GM21515 (cell line): Measurements from ENCODE around the gene ZNF141.
"Not testable (repeated sequence)": the region's sequence is repeated elsewhere in the genome, so short reads cannot be mapped to it uniquely, and the experiment has no call there.

Experiments
- ATAC-seq: cut with Tn5 transposase; IDR thresholded peaks from one replicate; pipeline ENCODE4 v1.9.1; 2021; ENCODE audit not compliant: unreplicated experiment

The ZNF141 gene

DNA sequence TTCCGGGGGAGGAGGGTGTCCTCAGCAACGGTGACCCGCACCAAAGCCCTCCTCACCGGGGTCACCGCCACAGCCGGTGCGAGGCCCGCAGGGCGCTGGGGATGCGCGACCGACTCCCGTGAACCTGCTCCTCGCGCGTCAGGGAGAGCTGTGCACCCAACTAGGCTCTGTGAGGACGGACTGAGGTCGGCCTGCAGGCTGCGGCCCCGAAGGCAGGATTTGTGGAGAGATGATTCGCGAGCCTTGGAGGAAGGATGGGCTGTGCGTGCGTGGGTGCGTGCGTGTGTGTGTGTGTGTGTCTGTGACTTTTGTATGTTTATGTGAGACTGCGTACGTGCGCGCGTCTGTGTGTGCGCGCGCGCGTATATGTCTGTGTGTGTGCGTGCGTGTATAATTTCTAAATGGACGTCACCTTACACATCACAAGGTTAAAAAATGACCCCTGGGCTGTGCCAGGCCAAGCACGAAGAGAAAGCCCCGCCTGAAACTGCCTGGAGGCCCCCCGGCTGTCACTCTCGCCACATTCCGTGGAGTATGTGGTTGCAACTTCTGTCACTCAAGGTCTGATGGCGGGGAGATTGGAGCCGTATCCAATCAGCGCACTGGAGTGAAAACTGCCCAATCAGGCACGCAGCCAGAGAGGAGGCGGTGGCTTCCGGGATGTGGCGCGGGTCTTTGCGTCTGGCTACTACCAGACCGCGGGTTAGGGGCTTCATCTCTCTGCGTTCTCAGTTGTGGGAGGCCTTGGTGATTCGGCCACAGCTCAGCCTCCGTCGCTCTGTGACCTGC is at the start of gene ZNF141:
TSS of gene ZNF141 (plus strand) at position 672 of the 789 bp plus-strand sequence. CDS start 170 bp downstream, outside the sequence.
- peak; percentile 96 for ATAC-seq

DNA sequence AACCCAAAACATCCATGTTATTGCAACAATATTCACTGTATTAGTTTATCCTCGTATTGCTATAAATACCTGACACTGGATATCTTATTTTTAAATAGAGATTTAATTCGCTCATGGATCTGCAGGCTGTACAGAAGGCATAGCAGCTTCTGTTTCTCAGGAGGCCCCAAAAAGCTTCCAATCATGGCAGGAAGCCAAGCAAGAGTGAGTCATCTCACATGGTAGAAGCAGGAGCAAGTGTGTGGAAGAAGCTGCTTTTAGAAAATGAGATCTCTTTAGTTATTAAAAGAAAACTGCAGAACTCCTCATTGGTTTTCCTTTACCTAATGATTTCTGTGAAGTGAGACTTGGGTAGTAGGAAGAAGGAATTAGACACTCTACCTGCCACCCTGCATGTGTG is 48.7 kb upstream of the ZNF141 start:
- ATAC-seq, result no peak

DNA sequence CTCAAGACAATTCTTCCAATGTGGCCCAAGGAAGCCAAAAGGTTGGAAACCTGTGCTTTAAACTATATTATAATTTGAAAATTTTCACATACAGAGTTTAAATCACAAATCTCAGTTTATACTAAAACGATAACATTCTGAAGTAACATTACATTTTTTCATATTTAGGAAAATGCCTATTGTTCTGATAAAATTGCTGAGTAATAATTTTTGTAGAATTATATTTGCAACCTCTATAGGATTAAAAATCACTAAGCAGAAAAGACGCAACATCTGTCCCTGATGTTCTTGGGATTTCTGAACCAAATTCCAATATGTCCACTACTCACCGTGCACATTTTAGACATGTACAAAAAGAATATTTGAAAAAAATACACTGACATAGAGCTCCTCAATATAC is 42.9 kb upstream of the ZNF141 start:
- no peak for ATAC-seq

DNA sequence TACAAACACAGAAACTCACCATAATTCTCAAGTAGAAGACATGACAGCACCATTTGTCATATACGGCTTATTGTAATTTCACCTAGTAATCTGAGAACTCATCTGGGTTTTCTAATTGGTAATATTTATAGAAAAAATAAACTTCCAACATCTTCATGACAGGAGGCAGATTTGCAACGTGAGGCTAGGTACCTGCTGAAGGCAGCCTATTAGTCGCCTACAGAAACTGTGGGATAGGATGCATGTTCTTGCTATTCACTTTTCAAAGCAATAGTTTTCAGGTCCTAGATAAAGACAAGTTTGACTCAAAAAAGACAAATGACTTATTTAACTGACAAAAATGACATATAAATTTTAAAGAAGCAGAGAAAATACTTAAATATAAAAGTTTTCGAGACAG is 35.2 kb upstream of the ZNF141 start:
- ATAC-seq, result no peak

DNA sequence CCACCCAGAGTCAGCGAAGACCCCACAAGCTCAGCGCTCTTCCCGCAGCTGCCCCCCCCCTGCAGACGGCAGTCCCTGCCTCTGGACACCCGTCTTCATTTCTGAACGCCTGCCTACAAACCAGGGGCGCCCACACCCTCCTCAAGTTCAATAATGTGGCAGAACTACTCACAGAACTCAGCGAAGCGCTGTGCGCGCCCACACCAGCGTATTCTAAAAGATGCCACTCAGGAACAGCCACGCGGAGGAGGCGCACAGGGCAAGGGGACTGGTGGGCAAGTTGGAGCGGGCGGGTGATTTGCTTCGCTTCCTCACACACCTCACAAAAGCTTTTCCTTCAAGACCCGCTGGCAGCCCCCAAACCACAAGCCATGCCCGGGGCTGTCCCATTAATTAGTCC is 33.1 kb upstream of the ZNF141 start:
- ATAC-seq, result not testable (repeated sequence)

DNA sequence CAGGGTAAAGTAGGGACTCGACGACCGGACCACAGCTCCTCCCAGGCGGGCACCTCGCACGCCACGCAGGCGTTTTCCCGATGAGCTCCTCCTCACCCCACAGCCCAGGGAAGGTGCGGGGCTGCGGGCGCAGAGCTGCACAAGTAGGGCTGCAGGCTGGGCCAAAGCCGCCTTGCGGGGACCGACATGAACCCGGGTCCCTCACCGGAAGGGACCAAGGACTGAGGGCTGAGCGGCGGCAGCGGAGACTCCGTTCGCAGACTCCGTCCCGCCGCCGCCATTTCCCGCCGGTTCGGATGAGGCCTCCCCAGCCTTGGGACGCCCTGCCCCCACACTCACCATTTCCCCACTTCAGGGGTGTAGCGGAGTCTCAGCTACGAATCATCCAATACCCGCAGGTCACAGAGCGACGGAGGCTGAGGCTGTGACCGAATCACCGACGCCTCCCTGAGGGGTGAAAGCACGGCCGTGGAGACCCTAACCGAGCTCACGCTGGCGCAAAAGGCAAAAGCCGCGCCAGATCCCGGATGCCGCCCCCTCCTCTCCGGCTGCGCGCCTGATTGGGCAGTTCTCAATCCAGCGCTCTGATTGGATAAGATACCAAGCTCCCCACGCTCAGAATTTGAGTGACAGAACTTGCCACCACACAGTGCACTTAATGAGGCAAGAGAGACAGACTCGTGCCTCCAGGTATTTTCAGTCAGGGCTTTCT is 32.5 kb upstream of the ZNF141 start, which contains the start of gene ZNF732:
TSS of gene ZNF732 (minus strand) at position 506 of the 712 bp plus-strand sequence. CDS start at position 342, 164 bp downstream.
- ATAC-seq, result no peak

DNA sequence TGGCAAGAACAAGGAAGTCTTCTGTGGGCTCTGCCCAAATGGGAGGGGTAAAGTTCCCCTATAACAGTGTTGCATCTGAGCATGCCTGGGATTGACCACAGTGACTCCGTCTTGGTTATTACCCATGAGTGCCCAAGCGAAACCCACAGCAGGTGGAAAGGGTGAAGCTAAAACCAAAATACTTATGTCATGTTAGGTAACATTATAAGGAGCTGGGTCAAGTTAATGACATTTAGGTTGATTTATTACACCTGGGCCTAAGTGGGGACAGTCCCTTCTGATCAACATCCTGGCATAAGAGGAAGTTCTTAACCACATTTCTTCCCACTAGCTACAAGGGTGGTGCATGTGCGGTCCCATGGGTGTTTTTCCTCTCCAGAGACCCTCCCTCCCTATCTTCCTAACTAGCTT is 31.1 kb upstream of the ZNF141 start:
- no peak for ATAC-seq

DNA sequence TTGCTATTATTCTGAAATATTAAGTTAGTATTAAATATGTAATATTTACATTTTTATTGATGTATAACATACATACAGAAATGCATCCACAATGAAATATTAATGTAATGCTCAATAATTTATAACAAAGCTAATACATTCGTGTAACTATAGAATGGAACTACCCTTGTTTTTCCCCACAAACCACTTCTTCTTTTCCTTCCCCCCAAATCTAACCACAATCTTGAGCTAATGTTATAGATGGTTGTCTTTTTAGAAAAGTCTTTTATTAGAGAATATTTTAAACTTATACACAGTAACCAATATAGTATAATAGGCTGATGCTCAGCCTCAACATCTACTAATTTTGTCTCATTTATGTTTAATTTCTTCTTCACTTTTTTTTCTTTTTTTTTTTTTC is 27.8 kb upstream of the ZNF141 start:
- ATAC-seq, result no peak

DNA sequence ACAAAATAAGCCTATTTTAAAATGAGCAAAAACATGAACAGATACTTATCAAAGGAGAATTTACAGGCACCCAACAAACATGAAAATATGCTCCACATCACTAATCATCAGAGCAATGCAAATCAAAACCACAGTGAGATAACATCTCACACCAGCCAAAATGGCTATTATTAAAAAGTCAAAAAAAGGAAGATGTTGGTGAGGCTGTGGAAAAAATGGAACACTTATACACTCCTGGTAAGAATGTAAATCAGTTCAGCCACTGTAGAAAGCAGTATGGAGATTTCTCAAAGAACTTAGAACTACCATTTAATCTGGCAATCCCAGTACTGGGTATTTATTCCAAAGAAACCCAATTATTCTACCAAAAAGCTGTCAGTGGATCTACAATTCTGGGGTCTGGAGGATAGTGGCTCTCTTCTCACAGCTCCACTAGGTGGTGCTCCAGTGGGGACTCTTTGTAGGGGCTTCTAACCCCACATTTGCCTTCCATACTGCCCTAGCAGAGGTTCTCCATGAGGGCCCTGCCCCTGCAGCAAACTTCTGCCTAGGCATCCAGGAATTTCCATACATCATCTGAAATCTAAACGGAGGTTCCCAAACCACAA is 23.2 kb upstream of the ZNF141 start:
- ATAC-seq, result no peak

DNA sequence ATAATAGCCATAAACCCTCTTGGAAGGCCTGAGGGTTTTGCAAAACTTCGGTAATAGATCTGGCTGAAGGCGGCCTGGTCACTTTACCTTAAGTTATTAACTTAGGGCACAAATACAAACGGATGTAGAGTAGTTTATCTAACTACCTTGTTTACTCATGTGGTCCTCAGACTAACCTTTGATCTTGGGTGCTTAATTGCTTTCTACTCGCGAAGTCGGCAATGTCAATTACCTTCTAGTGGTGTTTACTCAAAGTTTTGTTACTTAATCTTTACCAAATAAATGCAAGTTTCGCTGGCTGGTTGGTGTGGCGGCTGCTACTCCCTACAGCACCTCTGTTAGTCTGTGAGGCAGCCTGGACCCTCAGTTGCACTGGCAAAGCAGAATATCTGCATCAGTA is 8.9 kb upstream of the ZNF141 start:
- no peak for ATAC-seq

DNA sequence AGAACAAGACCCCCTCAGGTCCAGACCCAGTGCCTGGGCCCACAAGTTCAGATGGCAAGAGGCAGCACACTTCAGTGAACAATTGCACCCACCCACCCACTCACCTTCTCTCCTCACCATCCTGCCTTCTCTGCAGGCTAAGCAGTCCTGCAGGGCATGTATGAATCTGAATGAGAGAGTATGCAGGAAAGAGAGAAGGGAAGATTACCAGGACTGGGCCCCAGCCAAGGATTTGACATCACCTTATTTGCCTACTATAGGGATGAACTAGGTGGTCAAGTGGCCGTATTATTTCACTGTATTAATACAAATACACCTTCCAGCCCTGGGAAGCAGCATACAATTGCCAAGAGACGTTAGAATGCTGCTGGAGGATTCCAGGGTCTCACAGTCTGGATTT is 2.1 kb upstream of the ZNF141 start:
- no peak for ATAC-seq

DNA sequence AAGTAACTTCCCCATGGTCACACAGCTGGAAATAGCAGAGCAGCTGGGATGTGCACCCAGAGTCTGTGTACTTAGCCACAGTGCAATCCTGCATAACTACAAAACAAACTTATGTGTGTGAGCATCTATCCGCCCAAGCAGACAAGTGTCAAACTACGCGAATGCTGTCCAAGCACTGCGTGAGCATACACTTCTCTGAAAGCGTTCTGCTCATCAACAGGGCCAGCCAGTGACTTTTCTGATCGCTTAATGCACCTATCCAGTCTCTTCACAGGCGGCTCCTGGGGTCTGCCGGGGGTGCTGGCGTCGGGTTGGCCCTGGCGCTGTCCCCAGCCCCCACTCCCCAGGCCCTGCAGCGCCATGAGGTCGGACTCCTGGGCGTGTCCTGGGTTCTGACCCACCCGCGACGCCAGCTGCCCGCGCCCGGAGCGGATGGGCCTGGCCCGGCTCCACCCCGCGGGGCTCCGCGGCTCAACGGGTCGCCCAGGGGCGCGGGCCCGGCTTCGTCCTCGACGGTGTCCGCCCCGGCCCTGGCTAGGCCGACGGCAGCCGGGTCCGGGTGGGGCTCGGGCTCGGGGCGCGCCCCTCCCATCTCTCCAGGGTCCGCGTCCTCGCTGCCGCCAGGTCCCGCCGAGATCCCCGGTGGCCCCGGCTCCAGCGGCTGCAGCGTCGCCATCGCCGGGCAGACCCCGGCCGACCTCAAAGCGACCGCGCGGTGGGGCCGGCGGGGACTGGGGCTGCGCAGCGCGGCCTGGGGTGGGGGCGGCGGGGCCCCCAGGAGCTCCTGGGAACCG is 1.3 kb upstream of the ZNF141 start:
- ATAC-seq, result no peak

DNA sequence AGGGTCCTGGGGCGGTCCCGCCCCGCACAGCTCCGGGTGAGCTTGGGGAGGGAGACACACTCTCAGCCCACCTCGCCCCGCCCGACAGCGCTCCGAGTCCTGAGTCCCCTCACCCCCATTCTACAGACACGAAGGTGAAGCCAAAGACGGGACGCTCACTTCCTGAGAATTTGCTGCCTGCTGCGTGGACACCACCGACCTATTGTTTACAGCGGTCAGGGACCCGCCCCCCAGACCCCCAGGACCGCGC is 796 bp upstream of the ZNF141 start:
- no peak for ATAC-seq

DNA sequence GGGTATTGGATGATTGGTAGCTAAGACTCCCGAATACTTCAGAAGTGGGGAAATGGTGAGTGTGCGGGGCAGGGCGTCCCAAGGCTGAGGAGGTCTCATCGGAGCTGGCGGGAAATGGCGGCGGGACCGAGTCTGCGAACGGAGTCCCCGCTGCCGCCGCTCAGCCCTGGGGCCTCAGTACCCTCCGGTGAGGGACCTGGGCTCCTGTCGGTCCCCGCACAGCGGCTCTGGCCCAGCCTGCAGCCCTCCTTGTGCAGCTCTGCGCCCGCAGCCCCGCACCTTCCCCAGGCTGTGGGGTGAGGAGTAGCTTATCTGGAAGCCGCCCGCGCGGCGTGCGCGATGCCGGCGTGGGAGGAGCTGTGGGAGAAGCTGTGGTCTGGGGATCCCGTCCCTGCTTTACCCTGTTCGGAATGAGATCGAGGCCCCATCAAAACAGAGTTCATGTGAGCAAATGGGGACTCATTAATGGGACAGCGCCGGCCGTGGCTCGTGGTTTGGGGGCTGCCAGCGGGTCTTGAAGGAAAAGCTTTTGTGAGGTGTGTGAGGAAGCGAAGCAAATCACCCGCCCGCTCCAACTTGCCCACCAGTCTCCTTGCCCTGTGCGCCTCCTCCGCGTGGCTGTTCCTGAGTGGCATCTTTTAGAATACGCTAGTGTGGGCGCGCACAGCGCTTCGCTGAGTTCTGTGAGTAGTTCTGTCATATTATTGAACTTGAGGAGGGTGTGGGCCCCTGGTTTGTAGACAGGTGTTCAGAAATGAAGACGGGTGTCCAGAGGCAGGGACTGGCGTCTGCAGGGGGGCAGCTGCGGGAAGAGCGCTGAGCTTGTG is 531 bp downstream of the ZNF141 start:
- peak; percentile 27 for ATAC-seq

DNA sequence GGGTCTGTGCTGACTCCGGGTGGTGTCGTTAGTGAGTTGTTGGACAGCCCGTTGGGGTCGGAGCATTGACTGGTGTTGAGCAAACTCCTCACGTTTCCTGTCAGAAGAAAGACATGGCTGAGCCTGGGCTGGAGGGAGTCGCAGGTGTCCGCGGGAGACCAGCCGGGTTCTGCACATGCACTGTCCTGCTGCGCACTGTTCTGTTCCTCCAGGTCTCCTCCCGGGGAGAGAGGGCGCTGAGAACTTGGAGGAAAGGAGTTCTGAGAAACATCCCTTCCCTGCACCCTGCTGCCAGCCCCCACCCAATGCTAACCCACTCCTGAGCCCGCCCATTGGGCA is 1.1 kb downstream of the ZNF141 start:
- ATAC-seq, result no peak

DNA sequence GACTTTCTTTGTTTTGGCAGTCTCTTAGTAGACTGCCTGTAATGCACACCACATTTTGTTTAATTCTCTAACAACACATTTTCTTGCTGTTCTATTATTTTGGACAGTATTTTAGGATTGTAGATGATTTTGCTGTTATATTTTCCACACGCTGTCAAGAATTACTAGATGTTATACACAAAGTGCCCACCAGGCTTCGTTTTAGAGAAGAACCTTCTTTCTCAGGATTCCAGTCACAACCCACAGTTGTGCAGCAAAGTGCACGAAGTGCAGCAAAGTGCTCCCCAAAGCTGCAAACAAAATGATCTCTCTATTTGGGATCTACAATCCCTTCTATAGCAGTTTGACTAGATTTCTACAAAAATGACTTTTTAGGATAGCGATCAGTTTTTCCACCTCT is 2.4 kb downstream of the ZNF141 start:
- ATAC-seq, result no peak

DNA sequence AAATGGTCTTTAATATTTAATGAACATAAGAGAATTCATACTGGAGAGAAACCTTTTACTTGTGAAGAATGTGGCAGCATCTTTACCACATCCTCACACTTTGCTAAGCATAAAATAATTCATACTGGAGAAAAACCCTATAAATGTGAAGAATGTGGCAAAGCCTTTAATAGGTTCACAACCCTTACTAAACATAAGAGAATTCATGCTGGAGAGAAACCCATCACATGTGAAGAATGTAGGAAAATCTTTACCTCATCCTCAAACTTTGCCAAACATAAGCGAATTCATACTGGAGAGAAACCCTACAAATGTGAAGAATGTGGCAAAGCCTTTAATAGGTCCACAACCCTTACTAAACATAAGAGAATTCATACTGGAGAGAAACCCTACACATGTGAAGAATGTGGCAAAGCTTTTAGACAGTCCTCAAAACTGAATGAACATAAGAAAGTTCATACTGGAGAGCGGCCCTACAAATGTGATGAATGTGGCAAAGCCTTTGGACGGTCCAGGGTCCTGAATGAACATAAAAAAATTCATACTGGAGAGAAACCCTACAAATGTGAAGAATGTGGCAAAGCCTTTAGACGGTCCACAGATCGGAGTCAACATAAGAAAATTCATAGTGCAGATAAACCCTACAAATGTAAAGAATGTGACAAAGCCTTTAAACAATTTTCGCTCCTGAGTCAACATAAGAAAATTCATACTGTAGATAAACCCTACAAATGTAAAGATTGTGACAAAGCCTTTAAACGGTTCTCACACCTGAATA is 35.6 kb downstream of the ZNF141 start:
- no peak for ATAC-seq

DNA sequence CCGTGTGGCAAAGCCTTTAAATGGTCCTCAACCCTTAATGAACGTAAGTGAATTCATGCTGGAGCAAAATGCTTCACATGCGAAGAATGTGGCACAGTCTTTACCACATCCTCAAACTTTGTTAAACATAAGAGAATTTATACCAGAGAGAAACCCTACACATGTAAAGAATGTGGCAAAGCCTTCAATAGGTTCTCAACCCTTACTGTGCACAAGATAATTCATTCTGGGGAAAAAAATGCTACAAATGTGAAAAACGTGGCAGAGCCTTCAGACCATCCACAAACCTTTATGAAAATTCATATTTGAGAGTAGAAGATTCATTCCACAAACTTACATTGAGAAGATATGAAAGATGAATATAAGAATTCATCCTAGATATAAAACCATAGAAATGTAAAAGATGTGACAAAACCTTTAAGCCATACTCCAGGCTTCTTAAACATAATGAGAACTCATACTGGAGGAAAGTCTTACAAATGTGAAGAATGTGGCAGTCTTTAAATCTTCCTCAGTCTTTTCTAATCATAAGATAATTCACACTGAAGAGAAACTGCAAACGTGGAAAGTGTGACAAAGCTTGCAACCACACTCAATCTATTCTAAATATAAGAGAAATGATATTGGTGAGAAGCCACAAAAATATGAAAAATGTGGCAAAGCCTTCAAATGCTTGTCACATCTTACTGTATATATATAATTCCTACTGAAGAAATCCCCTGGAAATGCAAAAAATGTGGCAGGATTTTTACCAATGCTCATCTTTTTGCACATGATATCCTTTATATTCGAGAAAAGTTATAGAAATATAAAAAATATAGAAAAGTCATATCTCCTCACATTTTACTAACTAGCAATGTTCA is 36.9 kb downstream of the ZNF141 start:
- ATAC-seq, result no peak
